ENCODE data around the gene DNAJC21.
A peak's percentile ranks its signal among the peaks of the same experiment; 100 is the strongest.

Gene DNAJC21

DNA sequence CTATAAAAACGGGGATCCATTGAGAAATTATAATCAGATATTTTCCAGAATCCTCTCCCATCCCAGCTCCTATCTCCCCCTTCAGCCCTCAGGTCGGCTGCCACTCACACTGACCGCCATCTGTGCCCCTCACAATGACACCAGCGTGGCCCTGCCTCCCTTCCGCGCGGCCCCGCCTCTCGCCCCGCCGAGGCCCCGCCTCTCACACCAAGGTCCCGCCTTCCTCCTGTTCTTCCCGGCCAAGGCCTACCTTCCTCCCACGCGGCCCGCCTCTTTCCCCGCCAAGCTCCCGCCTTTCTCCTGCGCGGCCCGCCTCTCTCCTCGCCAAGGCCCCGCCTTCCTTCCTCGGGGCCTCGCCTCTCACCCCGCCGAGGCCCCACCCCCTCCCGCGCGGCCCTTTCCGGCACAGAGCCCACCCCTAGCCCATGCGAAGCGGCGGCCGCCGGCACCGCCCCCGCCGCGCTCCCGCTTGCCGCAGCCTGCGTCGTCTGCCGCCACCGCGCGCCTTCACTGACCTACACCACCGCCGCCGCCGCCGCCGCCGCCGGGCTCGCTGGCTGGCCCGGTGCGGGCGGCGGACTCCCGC, at the start of gene DNAJC21:
TSS of gene DNAJC21 (plus strand) at position 426 of the 586 bp plus-strand sequence. CDS start 261 bp downstream, outside the sequence.
- Histone ChIP-seq H3K27ac (ENCODE audit: low read length) (no peak within 1 kb of the TSS), H3K9ac (ENCODE audit: low read depth, low read length) (peak within 1 kb of the TSS; percentile 93), H3K36me3 (ENCODE audit: insufficient read depth, low read depth, low read length) (peaks cover 46% of the 10 kb centered on the region), H3K4me1 (ENCODE audit: insufficient read depth, low read length) (peaks cover 9% of the 10 kb centered on the region; the same call in 1 of the 2 replicates), H3K27me3 (ENCODE audit: insufficient read depth, low read length) (no peaks in the 10 kb centered on the region), H3K9me3 (ENCODE audit: insufficient read depth, low read depth, low read length) (no peaks in the 10 kb centered on the region), H3K4me3 (ENCODE audit: low read length) (peak within 1 kb of the TSS; percentile 89)

DNA sequence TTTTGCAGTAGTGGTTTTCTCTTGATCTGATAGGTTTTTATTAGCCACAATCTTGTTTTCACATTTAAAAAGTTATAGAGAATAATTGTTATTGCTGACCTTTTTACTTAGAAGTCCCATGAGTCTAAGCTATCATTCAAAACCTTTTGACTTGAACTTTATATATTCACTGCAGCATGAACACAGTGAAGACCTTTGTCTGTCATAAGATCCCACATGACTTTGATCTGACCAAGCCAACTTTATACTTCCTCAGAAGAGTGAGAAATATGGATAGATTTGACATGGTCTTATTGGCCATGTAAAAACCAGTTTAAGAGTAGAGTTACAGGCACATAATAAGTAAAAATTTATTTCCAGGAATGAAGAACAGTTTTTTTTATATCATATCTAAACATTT, 48.1 kb upstream of the DNAJC21 start:
- H3K27me3 ChIP-seq (ENCODE audit: insufficient read depth, low read length), result no peaks in the 10 kb centered on the region
- no peak overlapping the region for H3K27ac ChIP-seq (ENCODE audit: low read length)
- H3K36me3 ChIP-seq (ENCODE audit: insufficient read depth, low read depth, low read length), result no peaks in the 10 kb centered on the region
- H3K4me3 ChIP-seq (ENCODE audit: low read length), result no peak overlapping the region
- no peak overlapping the region for H3K9ac ChIP-seq (ENCODE audit: low read depth, low read length)
- H3K9me3 ChIP-seq (ENCODE audit: insufficient read depth, low read depth, low read length), result peaks cover 4% of the 10 kb centered on the region; the same call in 1 of the 2 replicates
- H3K4me1 ChIP-seq (ENCODE audit: insufficient read depth, low read length), result no peaks in the 10 kb centered on the region

DNA sequence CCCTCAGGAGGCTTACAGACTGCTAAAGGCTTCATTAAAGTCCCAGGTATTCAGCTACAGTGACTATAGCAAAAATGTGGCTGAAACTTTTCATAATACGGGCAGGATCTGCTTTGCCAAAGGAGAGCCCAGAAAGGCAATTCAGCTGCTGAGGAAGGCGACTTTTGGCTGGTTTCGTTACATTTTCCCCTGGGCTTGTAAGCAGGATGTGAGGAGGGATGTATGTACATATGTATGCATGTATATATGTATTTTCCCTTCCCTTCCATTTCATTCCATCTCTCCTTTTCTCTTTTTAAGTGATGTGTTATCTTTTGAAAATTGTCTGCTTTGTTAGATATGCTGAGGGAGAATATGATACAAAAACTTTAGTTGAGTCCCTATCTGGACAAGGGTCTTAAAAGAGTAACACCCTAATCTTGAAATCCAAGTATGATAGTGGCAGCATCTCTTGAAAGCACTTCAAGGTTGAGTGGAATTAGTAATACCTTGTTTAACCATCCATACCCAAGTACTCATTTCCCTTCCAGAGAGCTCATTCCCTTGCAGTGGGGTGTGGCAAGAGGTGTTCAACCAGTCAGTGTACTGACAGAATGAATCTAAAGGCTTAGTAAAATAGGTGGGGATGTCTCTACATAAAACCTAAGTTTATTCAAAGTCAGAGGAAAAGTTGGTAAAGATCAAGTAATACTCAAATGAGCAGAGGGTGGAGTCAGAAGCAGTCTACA, 42.8 kb upstream of the DNAJC21 start:
- H3K4me1 ChIP-seq (ENCODE audit: insufficient read depth, low read length), result no peaks in the 10 kb centered on the region
- H3K9ac ChIP-seq (ENCODE audit: low read depth, low read length), result no peak overlapping the region
- H3K4me3 ChIP-seq (ENCODE audit: low read length), result no peak overlapping the region
- no peaks in the 10 kb centered on the region for H3K36me3 ChIP-seq (ENCODE audit: insufficient read depth, low read depth, low read length)
- H3K9me3 ChIP-seq (ENCODE audit: insufficient read depth, low read depth, low read length), result no peaks in the 10 kb centered on the region
- no peaks in the 10 kb centered on the region for H3K27me3 ChIP-seq (ENCODE audit: insufficient read depth, low read length)
- no peak overlapping the region for H3K27ac ChIP-seq (ENCODE audit: low read length)

DNA sequence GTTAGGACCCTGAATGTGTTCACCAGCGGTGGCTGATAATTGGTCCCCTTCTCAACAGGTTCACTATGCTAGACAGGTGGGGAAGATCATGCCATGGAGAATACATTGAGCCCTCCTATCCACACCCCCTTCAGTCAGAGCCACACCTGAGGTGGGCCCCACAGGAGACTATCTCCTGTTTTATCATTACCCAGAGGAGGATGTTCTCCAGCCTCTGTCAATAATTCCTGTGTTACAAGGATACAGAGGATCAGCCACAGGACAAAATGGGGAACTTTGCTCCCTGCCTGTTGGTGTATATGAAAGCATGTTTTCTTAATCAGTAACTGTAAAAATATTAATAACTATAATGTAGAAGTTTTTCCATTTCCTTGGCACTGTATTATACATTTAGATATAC, 40.0 kb upstream of the DNAJC21 start:
- H3K9ac ChIP-seq (ENCODE audit: low read depth, low read length), result no peak overlapping the region
- no peak overlapping the region for H3K4me3 ChIP-seq (ENCODE audit: low read length)
- no peaks in the 10 kb centered on the region for H3K27me3 ChIP-seq (ENCODE audit: insufficient read depth, low read length)
- H3K9me3 ChIP-seq (ENCODE audit: insufficient read depth, low read depth, low read length), result no peaks in the 10 kb centered on the region
- no peaks in the 10 kb centered on the region for H3K36me3 ChIP-seq (ENCODE audit: insufficient read depth, low read depth, low read length)
- no peaks in the 10 kb centered on the region for H3K4me1 ChIP-seq (ENCODE audit: insufficient read depth, low read length)
- H3K27ac ChIP-seq (ENCODE audit: low read length), result no peak overlapping the region

DNA sequence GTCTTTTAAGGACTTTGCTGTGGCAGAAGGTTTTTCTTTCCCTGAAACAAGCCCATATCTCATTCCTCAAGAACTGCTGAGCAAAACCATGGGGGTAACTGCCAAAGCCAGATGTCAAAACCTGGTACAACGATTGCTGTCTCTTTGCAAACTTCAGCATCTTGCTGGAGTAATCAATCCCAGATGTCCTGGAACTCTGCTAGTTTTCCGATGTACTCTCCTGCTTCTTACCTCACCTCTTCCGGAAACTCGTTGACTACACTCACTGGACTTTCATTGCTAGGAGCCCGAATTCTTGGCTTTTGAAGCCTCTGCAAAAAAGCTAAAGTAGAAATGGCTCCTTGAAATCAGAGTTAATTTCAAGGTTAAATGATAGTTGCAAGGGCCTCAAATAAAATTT, 37.4 kb upstream of the DNAJC21 start:
- no peak overlapping the region for H3K27ac ChIP-seq (ENCODE audit: low read length)
- H3K4me1 ChIP-seq (ENCODE audit: insufficient read depth, low read length), result no peaks in the 10 kb centered on the region
- no peak overlapping the region for H3K4me3 ChIP-seq (ENCODE audit: low read length)

DNA sequence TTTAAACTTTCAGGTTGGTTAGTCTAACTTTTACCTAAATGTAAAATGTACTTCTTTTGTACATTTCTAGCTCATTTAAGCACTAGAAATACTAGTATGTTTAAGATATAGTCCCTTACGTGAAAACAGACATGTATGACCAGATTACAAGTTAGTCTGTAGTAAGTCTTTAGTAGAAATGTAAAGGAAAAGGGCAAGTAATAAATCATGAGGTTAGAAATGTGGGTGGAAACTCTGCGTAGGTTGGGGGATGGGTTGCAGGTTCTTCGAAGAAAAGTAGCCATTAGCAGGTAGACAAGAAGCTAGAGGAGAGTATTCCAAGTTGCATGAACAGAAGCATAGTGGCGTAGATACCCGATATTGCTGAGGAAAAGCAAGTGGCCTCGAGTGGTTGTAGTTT, 36.9 kb upstream of the DNAJC21 start:
- Histone ChIP-seq H3K36me3 (ENCODE audit: insufficient read depth, low read depth, low read length) (no peaks in the 10 kb centered on the region), H3K4me3 (ENCODE audit: low read length) (no peak overlapping the region), H3K27ac (ENCODE audit: low read length) (no peak overlapping the region), H3K4me1 (ENCODE audit: insufficient read depth, low read length) (no peaks in the 10 kb centered on the region), H3K9me3 (ENCODE audit: insufficient read depth, low read depth, low read length) (no peaks in the 10 kb centered on the region), H3K9ac (ENCODE audit: low read depth, low read length) (no peak overlapping the region), H3K27me3 (ENCODE audit: insufficient read depth, low read length) (no peaks in the 10 kb centered on the region)

More for the DNA sequence above, 37.4 kb upstream of the DNAJC21 start:
- no peaks in the 10 kb centered on the region for H3K9me3 ChIP-seq (ENCODE audit: insufficient read depth, low read depth, low read length)
- no peaks in the 10 kb centered on the region for H3K27me3 ChIP-seq (ENCODE audit: insufficient read depth, low read length)
- H3K36me3 ChIP-seq (ENCODE audit: insufficient read depth, low read depth, low read length), result no peaks in the 10 kb centered on the region
- H3K9ac ChIP-seq (ENCODE audit: low read depth, low read length), result no peak overlapping the region

DNA sequence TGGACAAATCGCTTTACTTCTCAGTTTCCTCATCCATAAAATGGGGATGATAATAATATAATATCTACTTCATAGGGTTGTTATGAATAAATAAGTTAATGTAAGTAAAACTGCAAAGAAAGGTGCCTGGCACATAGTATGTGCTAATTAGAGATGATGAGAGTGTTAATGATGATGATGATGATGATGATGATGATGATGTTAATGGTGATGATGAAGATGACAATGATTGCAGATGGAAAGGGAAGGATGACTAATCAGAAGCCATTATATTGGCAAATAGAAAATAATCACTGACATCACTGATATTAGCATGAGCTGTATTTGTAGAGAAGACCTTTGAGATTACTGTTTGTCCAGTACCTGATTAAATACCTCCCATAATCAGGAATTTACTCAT, 34.6 kb upstream of the DNAJC21 start:
- H3K4me1 ChIP-seq (ENCODE audit: insufficient read depth, low read length), result peaks cover 3% of the 10 kb centered on the region; the same call in 1 of the 2 replicates
- H3K27me3 ChIP-seq (ENCODE audit: insufficient read depth, low read length), result no peaks in the 10 kb centered on the region
- H3K9me3 ChIP-seq (ENCODE audit: insufficient read depth, low read depth, low read length), result no peaks in the 10 kb centered on the region
- H3K36me3 ChIP-seq (ENCODE audit: insufficient read depth, low read depth, low read length), result no peaks in the 10 kb centered on the region
- no peak overlapping the region for H3K27ac ChIP-seq (ENCODE audit: low read length)
- no peak overlapping the region for H3K4me3 ChIP-seq (ENCODE audit: low read length)
- no peak overlapping the region for H3K9ac ChIP-seq (ENCODE audit: low read depth, low read length)

DNA sequence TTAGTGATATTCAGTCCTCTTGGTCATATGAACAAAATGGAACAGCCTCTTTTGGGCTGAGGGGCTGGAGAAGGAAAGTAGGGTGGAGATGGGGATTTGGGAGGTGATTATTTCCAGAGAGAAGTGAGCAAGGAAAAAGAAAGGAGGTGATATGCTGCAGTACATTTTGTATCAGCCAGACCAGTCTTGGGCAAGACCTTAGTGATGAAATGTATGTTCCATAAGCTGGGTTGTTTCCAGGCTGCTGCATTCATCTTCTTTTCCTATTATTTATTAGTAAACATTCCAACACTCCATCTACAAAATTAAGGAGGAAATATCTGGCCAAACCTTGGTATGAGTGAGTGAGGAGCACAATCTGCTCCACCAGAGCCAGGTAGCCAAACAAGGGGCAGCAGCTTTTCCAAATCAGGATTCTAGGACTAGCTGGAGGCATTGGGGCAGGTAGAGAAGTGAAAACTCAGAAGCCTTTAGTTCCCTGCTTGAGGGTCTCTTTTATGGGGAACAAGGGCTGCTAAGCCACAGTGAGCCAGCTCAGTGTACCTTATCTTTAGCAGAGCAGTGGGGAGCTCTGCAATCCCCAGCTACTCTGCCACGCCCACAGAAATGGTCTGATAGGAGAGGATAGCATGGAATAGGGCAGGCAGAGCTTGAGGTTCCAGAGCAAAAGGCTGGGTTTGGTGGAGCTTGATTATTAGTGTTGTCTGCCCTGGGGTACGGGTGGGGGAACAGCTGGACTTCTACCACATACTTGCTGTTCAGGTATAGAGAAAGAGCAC, 33.5 kb upstream of the DNAJC21 start:
- H3K27me3 ChIP-seq (ENCODE audit: insufficient read depth, low read length), result no peaks in the 10 kb centered on the region
- no peaks in the 10 kb centered on the region for H3K36me3 ChIP-seq (ENCODE audit: insufficient read depth, low read depth, low read length)
- H3K27ac ChIP-seq (ENCODE audit: low read length), result no peak overlapping the region
- H3K4me3 ChIP-seq (ENCODE audit: low read length), result no peak overlapping the region
- H3K4me1 ChIP-seq (ENCODE audit: insufficient read depth, low read length), result peaks cover 3% of the 10 kb centered on the region; the same call in 1 of the 2 replicates
- no peaks in the 10 kb centered on the region for H3K9me3 ChIP-seq (ENCODE audit: insufficient read depth, low read depth, low read length)
- no peak overlapping the region for H3K9ac ChIP-seq (ENCODE audit: low read depth, low read length)

DNA sequence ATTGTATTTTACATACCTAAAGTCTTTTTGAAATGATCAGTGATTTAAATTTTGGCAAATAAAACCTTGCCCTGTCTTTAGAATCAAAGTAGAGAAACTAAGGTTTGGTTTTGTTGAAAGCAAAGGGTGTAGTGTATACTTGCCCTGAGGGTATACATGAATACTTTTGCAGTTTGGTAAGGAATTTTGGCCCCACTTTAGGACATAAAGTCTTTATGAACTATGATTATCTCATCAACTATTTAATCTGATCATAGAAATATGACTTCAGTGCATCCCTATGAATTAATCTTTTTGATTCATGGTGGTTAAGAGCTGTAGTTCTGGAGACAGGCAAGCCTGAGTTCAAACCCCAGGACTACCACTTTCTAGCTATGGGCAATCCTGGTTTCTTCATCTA, 31.7 kb upstream of the DNAJC21 start:
- Histone ChIP-seq H3K27ac (ENCODE audit: low read length) (no peak overlapping the region), H3K9ac (ENCODE audit: low read depth, low read length) (no peak overlapping the region), H3K9me3 (ENCODE audit: insufficient read depth, low read depth, low read length) (no peaks in the 10 kb centered on the region), H3K4me3 (ENCODE audit: low read length) (no peak overlapping the region), H3K27me3 (ENCODE audit: insufficient read depth, low read length) (no peaks in the 10 kb centered on the region), H3K36me3 (ENCODE audit: insufficient read depth, low read depth, low read length) (peaks cover 3% of the 10 kb centered on the region), H3K4me1 (ENCODE audit: insufficient read depth, low read length) (peaks cover 3% of the 10 kb centered on the region; the same call in 1 of the 2 replicates)

DNA sequence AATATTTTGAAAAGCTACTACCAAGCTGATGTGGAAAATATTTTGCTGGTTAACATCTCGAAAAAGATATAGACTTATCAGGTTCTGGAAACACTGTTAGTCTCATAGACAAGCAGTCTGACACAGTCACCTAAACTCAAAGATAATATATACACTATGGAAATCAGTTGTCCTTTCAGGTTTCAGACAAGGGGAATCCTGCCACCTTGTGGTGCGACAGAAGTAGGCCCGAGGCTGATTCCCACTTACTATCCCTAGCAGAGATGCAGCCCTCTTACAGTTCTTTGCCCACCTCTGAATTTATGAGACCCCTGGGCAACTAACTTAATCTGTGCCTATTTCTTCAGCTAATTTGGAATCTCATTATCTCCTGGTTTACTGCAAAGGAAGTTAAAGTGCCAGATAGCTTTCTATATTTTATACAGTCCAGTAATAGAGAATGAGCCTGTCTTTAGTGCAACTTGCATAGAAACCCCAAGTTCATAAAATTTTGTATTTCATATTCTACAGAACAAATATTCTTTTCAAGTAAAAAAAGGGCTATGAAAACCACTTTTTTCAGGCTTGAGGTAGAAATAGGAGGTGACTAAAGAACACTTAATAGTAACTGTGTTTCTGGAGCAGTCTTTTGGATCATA, 31.0 kb upstream of the DNAJC21 start:
- Histone ChIP-seq H3K36me3 (ENCODE audit: insufficient read depth, low read depth, low read length) (peaks cover 5% of the 10 kb centered on the region), H3K9me3 (ENCODE audit: insufficient read depth, low read depth, low read length) (no peaks in the 10 kb centered on the region), H3K4me3 (ENCODE audit: low read length) (no peak overlapping the region), H3K27ac (ENCODE audit: low read length) (no peak overlapping the region), H3K4me1 (ENCODE audit: insufficient read depth, low read length) (peaks cover 3% of the 10 kb centered on the region; the same call in 1 of the 2 replicates), H3K9ac (ENCODE audit: low read depth, low read length) (0 out of 2 replicates have a peak overlapping the region, but pooled peaks have one; percentile 22), H3K27me3 (ENCODE audit: insufficient read depth, low read length) (no peaks in the 10 kb centered on the region)

DNA sequence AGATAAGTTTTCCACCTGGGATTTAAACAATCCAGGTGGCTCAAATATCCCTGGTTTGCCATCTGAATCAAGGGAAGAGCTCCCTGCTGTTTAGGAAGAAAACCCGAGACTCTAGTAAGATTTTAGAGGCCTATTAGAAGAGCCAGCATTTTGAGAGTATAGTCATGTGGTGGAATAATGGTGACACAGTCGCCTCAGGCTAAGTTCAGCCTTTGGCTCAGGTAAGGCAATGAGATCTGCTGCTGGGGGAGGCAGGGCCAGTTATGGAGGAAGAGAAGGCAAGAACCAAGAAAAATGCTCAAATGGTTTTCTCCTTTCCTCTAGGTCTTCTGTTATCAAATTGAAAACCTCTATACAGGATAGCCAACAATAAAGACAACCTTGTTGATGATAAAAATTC, 30.3 kb upstream of the DNAJC21 start:
- Histone ChIP-seq H3K4me1 (ENCODE audit: insufficient read depth, low read length) (peaks cover 3% of the 10 kb centered on the region; the same call in 1 of the 2 replicates), H3K9me3 (ENCODE audit: insufficient read depth, low read depth, low read length) (no peaks in the 10 kb centered on the region), H3K27me3 (ENCODE audit: insufficient read depth, low read length) (no peaks in the 10 kb centered on the region), H3K27ac (ENCODE audit: low read length) (no peak overlapping the region), H3K4me3 (ENCODE audit: low read length) (no peak overlapping the region), H3K9ac (ENCODE audit: low read depth, low read length) (0 out of 2 replicates have a peak overlapping the region, but pooled peaks have one; percentile 22), H3K36me3 (ENCODE audit: insufficient read depth, low read depth, low read length) (peaks cover 5% of the 10 kb centered on the region)

Data from iPS-20b (cell line).